Mammary epithelial cell (primary cell): ENCODE data around the gene TMEM108.

Experiments used
- CTCF ChIP-seq, 2 donors: IDR thresholded peaks in 1 of 2; conservative IDR thresholded peaks in 1 of 2; 2 replicates each; pipeline ENCODE4 v1.5.1; 2011 to 2012; ENCODE audit warnings: inconsistent platforms in 2 of 2, low read length in 2 of 2, mild to moderate bottlenecking in 2 of 2, control low read depth in 1 of 2, low read depth in 1 of 2; ENCODE audit not compliant: insufficient read depth in 1 of 2; ENCODE audit errors: extremely low read depth in 1 of 2
- EZH2 ChIP-seq: IDR thresholded peaks from 2 replicates; pipeline ENCODE4 v1.6.1; 2012; ENCODE audit warnings: low read length, inconsistent platforms, borderline replicate concordance

- no peak for TF ChIP-seq CTCF (conservative IDR thresholded peaks at IDR 0.05 in 1 of 2, IDR thresholded peaks at IDR 0.05 in 1 of 2; ENCODE audit: extremely low read depth in 1 of 2, insufficient read depth in 1 of 2, low read depth in 1 of 2, low read length in 2 of 2)
- TF ChIP-seq EZH2, result no peak
These were observed 375.2 kb downstream of the TMEM108 start for GRCh38 chr3:133413161-133414020.
